HepG2 (cell line): ENCODE results near the gene DSCAM. TPM values are rescaled to one million over a fixed set of nuclear protein-coding genes. Genes with fewer than 3 reads are reported as not detected.

Experiments used
- ATAC-seq: fragments of 200-7000 bp; cut with Tn5 transposase; 3 replicates; pipeline ENCODE4 v1.9.1; 2020; ENCODE audit warnings: mild to moderate bottlenecking, moderate library complexity
- BruUV-seq: library from RNA; stranded (reverse); fragments of 400-500 nt; replicated peaks from 2 replicates; lab custom pipeline; 2021; lab: Mats Ljungman, UMichigan
- CTCF ChIA-PET: fragments of 300-600 bp; formaldehyde crosslinking; extraction: SDS; loops from one replicate; lab custom pipeline; 2021; ENCODE audit warnings: low total read pairs, inconsistent platforms, low intra/inter-chr PET ratio; lab: Yijun Ruan, JAX
- POLR2A ChIA-PET: fragments of 350-600 bp; sonication (Branson Sonifier 250); formaldehyde crosslinking; loops from one replicate; lab custom pipeline; 2020; ENCODE audit warnings: antibody characterized with exemption, inconsistent platforms; lab: Yijun Ruan, JAX
- DNase-seq: peaks from one replicate; pipeline ENCODE4 v3.0.0-alpha.2; 2015; ENCODE audit warnings: low spot score
- FAIRE-seq: peaks from 3 replicates; lab custom pipeline; 2011; peaks lifted over from hg19 to GRCh38; lab: Jason Lieb, UNC
- H2AFZ ChIP-seq: one replicate; pipeline ENCODE4 v1.6.1; 2011; ENCODE audit warnings: low read length, inconsistent platforms
- H3K27ac ChIP-seq: fragments of 300-600 bp; 3 replicates; pipeline ENCODE4 v1.8.0; 2011; ENCODE audit warnings: mixed run types, mild to moderate bottlenecking, mixed read lengths, low read length, inconsistent platforms; ENCODE audit not compliant: insufficient read depth; ENCODE audit errors: extremely low read length
- H3K27me3 ChIP-seq, 2 experiments: fragments of 200-600 bp in 1 of 2; 2 replicates in 1 of 2; 3 replicates in 1 of 2; pipeline versions ENCODE4 v1.6.0 to v1.8.0; 2011; ENCODE audit warnings: low read length in 2 of 2, mild to moderate bottlenecking in 2 of 2, moderate library complexity in 2 of 2, inconsistent platforms in 1 of 2; ENCODE audit not compliant: insufficient read depth in 2 of 2, control insufficient read depth in 1 of 2
- H3K36me3 ChIP-seq, 2 experiments: fragments of 200-600 bp in 1 of 2; replicated peaks in 1 of 2; 2 replicates in 1 of 2; 3 replicates in 1 of 2; pipeline versions ENCODE4 v1.5.1 to v1.8.0; 2011; ENCODE audit warnings: low read length in 2 of 2, inconsistent platforms in 1 of 2; ENCODE audit not compliant: insufficient read depth in 2 of 2, control insufficient read depth in 1 of 2
- H3K4me1 ChIP-seq: 2 replicates; pipeline ENCODE4 v1.5.1; 2012; ENCODE audit warnings: low read length, inconsistent platforms; ENCODE audit not compliant: insufficient read depth
- H3K4me2 ChIP-seq: 2 replicates; pipeline ENCODE4 v1.6.0; 2011; ENCODE audit warnings: low read depth, low read length, inconsistent platforms
- H3K4me3 ChIP-seq, 3 experiments: fragments of 200-600 bp in 1 of 3; sonication (generic), shearing (Covaris generic) in 1 of 3; replicated peaks in 1 of 3; 2 replicates each; pipeline ENCODE4 v1.5.1; 2011 to 2016; ENCODE audit warnings: low read length in 3 of 3, inconsistent platforms in 2 of 3, low read depth in 2 of 3, mild to moderate bottlenecking in 2 of 3, control low read depth in 1 of 3, mixed read lengths in 1 of 3; ENCODE audit not compliant: insufficient read depth in 1 of 3
- H3K79me2 ChIP-seq: one replicate; pipeline ENCODE4 v1.6.1; 2011; ENCODE audit warnings: low read length, inconsistent platforms; ENCODE audit not compliant: insufficient read depth
- H3K9ac ChIP-seq: 2 replicates; pipeline ENCODE4 v1.6.0; 2011; ENCODE audit warnings: mild to moderate bottlenecking, low read depth, low read length, inconsistent platforms; ENCODE audit not compliant: insufficient read depth
- H3K9me3 ChIP-seq: 2 replicates; pipeline ENCODE4 v1.5.1; 2012; ENCODE audit warnings: mild to moderate bottlenecking, low read length
- H4K20me1 ChIP-seq: 2 replicates; pipeline ENCODE4 v1.6.0; 2011; ENCODE audit warnings: inconsistent platforms, mild to moderate bottlenecking, low read length, moderate library complexity; ENCODE audit not compliant: insufficient read depth
- FOXK2 ChIP-seq: fragments of 450-650 bp; IDR thresholded peaks from 2 replicates; pipeline ENCODE4 v1.6.1; 2016
- STAG1 ChIP-seq: sonication (generic); formaldehyde crosslinking; IDR thresholded peaks from 2 replicates; pipeline ENCODE4 v1.4.0; 2020; ENCODE audit warnings: missing genetic modification reagents
- ZNF790 ChIP-seq: sonication (generic); formaldehyde crosslinking; IDR thresholded peaks from 2 replicates; pipeline ENCODE4 v1.8.0; 2022; ENCODE audit warnings: missing genetic modification reagents, mild to moderate bottlenecking, borderline replicate concordance
- WGBS: methylation state at CpG from one replicate; pipeline ENCODE4 v1.1.6; 2017; ENCODE audit warnings: low lambda C conversion rate; 5-methylcytosine and 5-hydroxymethylcytosine counted together
- in situ Hi-C: cut with HindIII; loops from 2 replicates; pipeline ENCODE4 v1.10.0; 2017; ENCODE audit warnings: low pct_unique_long_range_greater_than_20kb; ENCODE audit not compliant: extremely low pct_ligation_motif_present
- intact Hi-C: fragments of 100-400 bp; cut with micrococcal nuclease; formaldehyde crosslinking; loops from one replicate; pipeline ENCODE4 v1.10.0; 2022; ENCODE audit not compliant: unreplicated experiment
- polyA plus RNA-seq, 8 experiments: library from polyadenylated mRNA; depleted of rRNA in 3 of 8; stranded (reverse) in 7 of 8; unstranded in 1 of 8; fragments of >200 nt; fragmentation: Illumina TruSeq in 4 of 8; extraction: Trizol in 4 of 8; gene quantifications; 2 replicates each; pipeline versions ENCODE4 v1.2.1 to v1.2.3, GENCODE V29; 2011 to 2016; ENCODE audit warnings: low read depth in 4 of 8, missing spikeins in 1 of 8, mixed read lengths in 1 of 8; ENCODE audit not compliant: insufficient read depth in 1 of 8
- total RNA-seq, 5 experiments: library from RNA; depleted of rRNA; stranded (reverse); fragments of >200 nt; fragmentation: Illumina TruSeq; extraction: Trizol; gene quantifications; 2 replicates each; pipeline ENCODE4 v1.2.3, GENCODE V29; 2016; ENCODE audit warnings: low read depth in 1 of 5
- TF ChIP-seq, protein P1 (sequence below): IDR thresholded peaks from 2 replicates; pipeline ENCODE4 v1.6.1; 2016; ENCODE audit warnings: low read depth, borderline replicate concordance
- TF ChIP-seq, protein P2 (sequence below): sonication (generic); formaldehyde crosslinking; IDR thresholded peaks from 2 replicates; pipeline ENCODE4 v1.5.0; 2020; ENCODE audit warnings: mild to moderate bottlenecking, missing genetic modification reagents, moderate library complexity

Gene DSCAM
- total and polyA plus RNA-seq, 2 of the 13 experiments (the other 11 are each of a cell fraction or from before 2014, with no cell fraction given), result not detected

GRCh38 chr21:40516335-40516734 lies 330.6 kb downstream of the DSCAM start (continued):
- TF ChIP-seq, protein P1, sequence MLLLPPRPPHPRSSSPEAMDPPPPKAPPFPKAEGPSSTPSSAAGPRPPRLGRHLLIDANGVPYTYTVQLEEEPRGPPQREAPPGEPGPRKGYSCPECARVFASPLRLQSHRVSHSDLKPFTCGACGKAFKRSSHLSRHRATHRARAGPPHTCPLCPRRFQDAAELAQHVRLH (CRISPR knock-in tag), result no peak
- no peak for TF ChIP-seq FOXK2

- Histone ChIP-seq H3K9ac (no peak overlapping the region), H3K36me3 (no peaks in the 10 kb centered on the region), H3K27me3 (no peaks in the 10 kb centered on the region), H3K27ac (no peak overlapping the region), H3K4me2 (no peak overlapping the region), H3K9me3 (peaks cover 59% of the 10 kb centered on the region), H4K20me1 (no peaks in the 10 kb centered on the region), H3K79me2 (no peaks in the 10 kb centered on the region), H3K4me1 (no peaks in the 10 kb centered on the region), H3K4me3 (no peak overlapping the region), H2AFZ (no peak overlapping the region)
- no peak for DNase-seq
- in situ Hi-C loops (no loop called here), intact Hi-C loops (no loop called here)
- 0 out of 3 replicates have a peak, but pooled peaks have one; percentile 27 for ATAC-seq
- no peak for FAIRE-seq
- 57% methylated on average over 11 of the region's 11 CpGs for WGBS
- POLR2A ChIA-PET, result no interaction called here
- TF ChIP-seq, protein P2, sequence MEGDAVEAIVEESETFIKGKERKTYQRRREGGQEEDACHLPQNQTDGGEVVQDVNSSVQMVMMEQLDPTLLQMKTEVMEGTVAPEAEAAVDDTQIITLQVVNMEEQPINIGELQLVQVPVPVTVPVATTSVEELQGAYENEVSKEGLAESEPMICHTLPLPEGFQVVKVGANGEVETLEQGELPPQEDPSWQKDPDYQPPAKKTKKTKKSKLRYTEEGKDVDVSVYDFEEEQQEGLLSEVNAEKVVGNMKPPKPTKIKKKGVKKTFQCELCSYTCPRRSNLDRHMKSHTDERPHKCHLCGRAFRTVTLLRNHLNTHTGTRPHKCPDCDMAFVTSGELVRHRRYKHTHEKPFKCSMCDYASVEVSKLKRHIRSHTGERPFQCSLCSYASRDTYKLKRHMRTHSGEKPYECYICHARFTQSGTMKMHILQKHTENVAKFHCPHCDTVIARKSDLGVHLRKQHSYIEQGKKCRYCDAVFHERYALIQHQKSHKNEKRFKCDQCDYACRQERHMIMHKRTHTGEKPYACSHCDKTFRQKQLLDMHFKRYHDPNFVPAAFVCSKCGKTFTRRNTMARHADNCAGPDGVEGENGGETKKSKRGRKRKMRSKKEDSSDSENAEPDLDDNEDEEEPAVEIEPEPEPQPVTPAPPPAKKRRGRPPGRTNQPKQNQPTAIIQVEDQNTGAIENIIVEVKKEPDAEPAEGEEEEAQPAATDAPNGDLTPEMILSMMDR (CRISPR knock-in tag), result peak; percentile 25; the same call in 1 of the 2 replicates
- TF ChIP-seq ZNF790 (CRISPR knock-in tag) (no peak), STAG1 (peak; percentile 37)
- no TSS peak for BruUV-seq
- CTCF ChIA-PET, result no interaction called here
Measured at GRCh38 chr21:40512590-40512989, 334.4 kb downstream of the DSCAM start.
